Thymus (tissue), 11 donors: ENCODE results near the gene LBH. TPM values are rescaled to one million over a fixed set of nuclear protein-coding genes. Genes with fewer than 3 reads are reported as not detected.

Experiments used
- DNase-seq, 9 donors: peaks; one replicate each; pipeline ENCODE4 v3.0.0-alpha.2; 2013; ENCODE audit warnings: low spot score in 9 of 9, low read depth in 6 of 9, missing footprints in 1 of 9
- H3K27ac ChIP-seq, 2 donors: one replicate each; pipeline ENCODE4 v1.5.1; 2013; ENCODE audit warnings: control low read depth in 1 of 2, low read depth in 1 of 2, low read length in 1 of 2, mild to moderate bottlenecking in 1 of 2, moderate library complexity in 1 of 2
- H3K27me3 ChIP-seq, 2 donors: one replicate each; pipeline ENCODE4 v1.5.1; 2013; ENCODE audit warnings: low read length in 1 of 2; ENCODE audit not compliant: control insufficient read depth in 2 of 2, insufficient read depth in 1 of 2
- H3K36me3 ChIP-seq, 2 donors: one replicate each; pipeline ENCODE4 v1.5.1; 2013; ENCODE audit warnings: low read length in 1 of 2, mild to moderate bottlenecking in 1 of 2, moderate library complexity in 1 of 2; ENCODE audit not compliant: control insufficient read depth in 2 of 2, insufficient read depth in 2 of 2
- H3K4me1 ChIP-seq, 2 donors: one replicate each; pipeline ENCODE4 v1.5.1; 2013; ENCODE audit warnings: low read length in 2 of 2; ENCODE audit not compliant: control insufficient read depth in 2 of 2, insufficient read depth in 2 of 2
- H3K4me3 ChIP-seq, 2 donors: one replicate each; pipeline ENCODE4 v1.5.1; 2013; ENCODE audit warnings: low read length in 2 of 2, control low read depth in 1 of 2, mild to moderate bottlenecking in 1 of 2
- H3K9me3 ChIP-seq, 2 donors: one replicate each; pipeline ENCODE4 v1.5.1; 2013; ENCODE audit warnings: low read length in 1 of 2, mild to moderate bottlenecking in 1 of 2; ENCODE audit not compliant: control insufficient read depth in 2 of 2, insufficient read depth in 1 of 2
- WGBS: extraction: QIAGEN DNeasy Blood & Tissue Kit; methylation state at CpG from one replicate; pipeline ENCODE4 v1.1.7; 2013; 5-methylcytosine and 5-hydroxymethylcytosine counted together
- polyA plus RNA-seq: library from polyadenylated mRNA; stranded (reverse); fragments of 200-250 nt; gene quantifications from one replicate; pipeline ENCODE4 v1.2.3, GENCODE V29; 2013
- total RNA-seq: library from RNA; stranded (reverse); fragments of 120-200 nt; gene quantifications from one replicate; pipeline ENCODE4 v1.2.4, GENCODE V29; 2013
- donor health status: healthy.

Gene LBH
- total and polyA plus RNA-seq, 2 donors, result 88.9 to 149 TPM

DNA sequence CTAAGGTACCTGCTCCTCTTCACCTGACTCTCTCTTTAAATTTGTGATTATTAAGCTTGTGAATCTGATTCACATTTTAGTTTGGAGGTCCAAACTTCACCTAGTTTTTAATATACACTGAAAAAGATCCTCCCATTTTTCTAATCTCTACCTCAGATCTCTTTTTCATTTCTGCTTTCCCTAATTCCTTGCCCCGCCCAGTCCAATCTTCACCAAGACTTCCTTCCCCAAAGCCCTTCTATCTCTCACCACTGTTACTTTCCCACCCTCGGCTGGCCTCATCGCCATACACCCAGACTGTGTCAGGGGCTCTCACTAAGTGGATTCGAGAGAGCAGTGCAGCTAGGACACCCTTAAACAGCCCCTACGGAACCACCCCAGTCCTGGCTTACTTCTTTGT is 40.0 kb downstream of the LBH start:
- no peaks in the 10 kb centered on the region for H3K27me3 ChIP-seq
- DNase-seq, result no peak
- H3K4me3 ChIP-seq, result no peak overlapping the region
- no peaks in the 10 kb centered on the region for H3K36me3 ChIP-seq
- H3K27ac ChIP-seq, result no peak overlapping the region
- H3K9me3 ChIP-seq, result no peaks in the 10 kb centered on the region
- 83% methylated on average over 5 of the region's 5 CpGs for WGBS
- peaks cover 16 to 42% of the 10 kb centered on the region in 2 donors for H3K4me1 ChIP-seq

DNA sequence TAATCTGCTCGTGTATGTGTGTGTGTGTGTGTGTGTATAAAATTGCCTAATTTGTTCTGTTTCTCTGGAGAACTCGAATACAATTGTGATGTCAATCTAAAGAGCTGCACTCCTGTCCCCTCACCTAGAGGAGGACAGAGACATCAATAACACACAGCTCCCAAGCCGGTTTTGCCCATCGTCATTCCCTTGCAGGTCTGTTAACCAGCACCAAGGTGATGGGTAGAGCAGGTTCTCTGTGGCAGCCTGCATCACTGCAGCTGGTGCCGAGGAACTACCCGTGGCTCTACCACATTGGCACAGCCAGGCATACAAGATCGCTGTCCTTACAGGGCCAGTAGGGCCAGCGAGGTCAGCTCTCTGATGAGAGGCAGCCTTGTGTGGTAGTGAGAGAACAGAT is 41.0 kb downstream of the LBH start:
- H3K9me3 ChIP-seq, result no peaks in the 10 kb centered on the region
- H3K4me3 ChIP-seq, result no peak overlapping the region
- H3K4me1 ChIP-seq, result peaks cover 8 to 34% of the 10 kb centered on the region in 2 donors
- DNase-seq, result no peak
- no peak overlapping the region for H3K27ac ChIP-seq
- H3K36me3 ChIP-seq, result no peaks in the 10 kb centered on the region
- WGBS, result 97% methylated on average over 8 of the region's 8 CpGs
- no peaks in the 10 kb centered on the region for H3K27me3 ChIP-seq

DNA sequence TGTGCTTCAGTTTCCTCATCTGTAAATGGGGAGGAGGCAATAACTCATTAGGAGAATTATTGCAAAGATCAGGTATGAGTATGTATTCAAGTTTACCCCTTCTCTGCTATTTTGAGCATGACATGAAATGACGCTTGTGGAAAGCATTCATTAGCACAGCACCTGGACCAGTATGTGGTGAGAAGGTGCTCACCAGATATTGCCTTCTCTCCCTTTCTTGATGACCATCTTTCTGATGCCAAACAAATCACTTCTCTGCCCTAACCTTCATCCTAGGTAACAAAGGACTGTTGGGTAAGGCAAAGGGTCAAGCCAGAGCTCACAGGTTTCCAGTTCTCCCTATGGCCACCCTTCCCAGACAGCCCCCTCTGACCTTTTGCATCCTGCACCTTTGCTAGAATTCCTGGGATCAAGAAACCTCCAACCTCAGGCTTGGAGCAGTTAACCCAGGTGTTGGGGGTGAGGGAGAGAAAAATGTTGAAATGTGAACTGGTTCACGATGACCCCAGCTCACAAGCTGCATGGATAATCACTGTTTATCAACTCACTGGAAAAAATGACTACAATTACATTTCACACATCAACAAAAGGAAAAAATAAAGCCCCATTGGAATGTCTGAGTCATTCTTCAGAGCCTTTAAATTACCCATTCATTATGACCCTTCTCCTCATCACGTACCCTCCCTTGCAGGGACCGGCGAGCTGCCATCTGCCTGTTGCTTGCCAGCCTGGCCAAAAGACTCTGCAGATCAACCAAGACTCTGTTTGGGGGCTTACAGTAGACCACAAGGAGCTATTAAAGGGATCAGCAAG is 41.6 kb downstream of the LBH start:
- Histone ChIP-seq H3K27ac (no peak overlapping the region), H3K4me1 (peaks cover 5 to 28% of the 10 kb centered on the region in 2 donors), H3K36me3 (no peaks in the 10 kb centered on the region), H3K9me3 (no peaks in the 10 kb centered on the region), H3K27me3 (no peaks in the 10 kb centered on the region), H3K4me3 (no peak overlapping the region)
- 91% methylated on average over 5 of the region's 5 CpGs for WGBS
- no peak for DNase-seq

DNA sequence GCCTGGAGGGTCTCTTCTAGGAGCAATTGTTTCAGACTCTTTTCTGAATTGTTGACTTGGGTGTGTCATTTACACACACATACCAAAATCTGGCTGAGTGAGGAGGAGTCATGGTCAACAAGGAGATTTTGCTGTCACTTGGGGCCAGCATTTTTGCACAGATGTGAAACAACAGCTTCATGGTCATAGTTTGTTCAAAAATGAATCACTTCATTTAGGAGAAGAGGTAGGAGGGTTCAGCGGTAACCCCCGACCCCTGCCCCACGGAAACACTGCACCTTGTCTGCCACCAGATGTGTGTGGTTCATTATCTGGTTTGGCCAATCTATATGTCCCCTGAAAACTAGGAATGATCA is 42.2 kb downstream of the LBH start:
- no peak overlapping the region for H3K4me3 ChIP-seq
- H3K4me1 ChIP-seq, result peaks cover 2 to 24% of the 10 kb centered on the region in 2 donors
- no peak for DNase-seq
- H3K27me3 ChIP-seq, result no peaks in the 10 kb centered on the region
- no peaks in the 10 kb centered on the region for H3K36me3 ChIP-seq
- H3K27ac ChIP-seq, result no peak overlapping the region
- WGBS, result 97% methylated on average over 3 of the region's 3 CpGs
- H3K9me3 ChIP-seq, result no peaks in the 10 kb centered on the region

DNA sequence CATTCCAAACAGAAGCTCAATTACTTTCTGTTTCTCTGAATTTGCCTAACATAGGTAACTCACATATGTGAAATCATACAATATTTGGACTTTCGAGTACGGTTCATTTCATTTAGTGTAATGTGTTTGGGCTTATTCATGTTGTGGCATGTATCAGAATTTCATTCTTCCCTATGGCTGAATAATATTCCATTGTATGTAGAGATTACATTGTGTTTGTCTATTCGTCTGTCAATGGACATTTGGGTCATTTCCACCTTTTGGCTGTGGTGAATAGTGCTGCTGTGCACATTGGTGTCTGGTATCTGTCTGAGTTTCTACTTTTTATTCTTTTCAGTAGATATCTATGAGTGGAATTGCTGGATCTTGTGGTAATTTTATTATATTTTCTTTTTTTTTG is 43.9 kb downstream of the LBH start:
- H3K4me1 ChIP-seq, result peaks cover 2 to 19% of the 10 kb centered on the region in 2 donors
- H3K27ac ChIP-seq, result no peak overlapping the region
- H3K9me3 ChIP-seq, result no peaks in the 10 kb centered on the region
- no peaks in the 10 kb centered on the region for H3K36me3 ChIP-seq
- no peaks in the 10 kb centered on the region for H3K27me3 ChIP-seq
- H3K4me3 ChIP-seq, result no peak overlapping the region
- WGBS, result 94% methylated on average over 3 of the region's 3 CpGs
- DNase-seq, result no peak

DNA sequence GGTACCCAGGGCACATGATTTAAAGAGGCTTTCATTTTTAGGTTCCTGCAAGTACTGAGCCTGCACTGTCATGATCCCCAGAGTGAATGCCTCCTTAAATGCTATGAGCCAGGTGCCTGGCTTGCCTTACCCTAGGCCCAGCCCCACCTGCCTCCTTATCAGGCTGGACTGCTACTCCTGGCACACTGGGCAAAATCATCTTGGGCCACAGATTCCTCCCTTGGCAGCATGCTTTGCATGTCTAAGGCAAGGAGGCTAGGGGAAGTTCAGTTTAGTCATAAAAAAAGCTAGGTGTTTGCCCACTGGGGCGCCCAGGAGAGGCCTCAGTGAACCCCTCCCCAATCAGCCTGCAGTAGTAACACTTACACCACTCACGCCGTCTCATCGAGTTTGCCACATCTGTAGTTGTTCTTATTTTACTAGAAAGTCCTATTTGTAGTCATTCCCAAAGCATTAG is 45.1 kb downstream of the LBH start:
- Histone ChIP-seq H3K36me3 (no peaks in the 10 kb centered on the region), H3K4me3 (no peak overlapping the region), H3K27me3 (no peaks in the 10 kb centered on the region), H3K9me3 (no peaks in the 10 kb centered on the region), H3K27ac (no peak overlapping the region), H3K4me1 (peaks cover 2 to 11% of the 10 kb centered on the region in 2 donors)
- 95% methylated on average over 4 of the region's 4 CpGs for WGBS
- DNase-seq, result no peak

DNA sequence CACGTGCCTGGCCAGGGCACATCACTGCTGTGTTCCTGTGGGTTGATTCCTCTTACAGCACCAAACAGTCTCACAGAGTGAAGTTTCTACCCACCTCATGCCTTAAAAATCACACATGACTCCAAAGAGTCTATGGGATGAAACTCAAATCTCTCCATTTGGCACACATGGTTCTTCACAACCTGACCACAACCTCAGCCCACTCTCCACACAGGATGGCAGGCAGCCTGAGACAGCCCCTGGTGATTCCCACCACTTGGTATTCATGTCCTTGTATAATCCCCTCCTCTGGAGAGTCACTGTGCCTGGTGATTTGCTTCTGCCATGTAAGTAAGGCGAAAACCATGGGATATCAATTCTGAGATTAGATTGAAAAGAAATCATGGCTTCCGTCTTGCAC is 46.2 kb downstream of the LBH start:
- H3K36me3 ChIP-seq, result no peaks in the 10 kb centered on the region
- H3K9me3 ChIP-seq, result no peaks in the 10 kb centered on the region
- no peak overlapping the region for H3K27ac ChIP-seq
- 97% methylated on average over 3 of the region's 3 CpGs for WGBS
- peaks cover 2 to 8% of the 10 kb centered on the region in 2 donors for H3K4me1 ChIP-seq
- no peak overlapping the region for H3K4me3 ChIP-seq
- DNase-seq, result no peak
- H3K27me3 ChIP-seq, result no peaks in the 10 kb centered on the region

DNA sequence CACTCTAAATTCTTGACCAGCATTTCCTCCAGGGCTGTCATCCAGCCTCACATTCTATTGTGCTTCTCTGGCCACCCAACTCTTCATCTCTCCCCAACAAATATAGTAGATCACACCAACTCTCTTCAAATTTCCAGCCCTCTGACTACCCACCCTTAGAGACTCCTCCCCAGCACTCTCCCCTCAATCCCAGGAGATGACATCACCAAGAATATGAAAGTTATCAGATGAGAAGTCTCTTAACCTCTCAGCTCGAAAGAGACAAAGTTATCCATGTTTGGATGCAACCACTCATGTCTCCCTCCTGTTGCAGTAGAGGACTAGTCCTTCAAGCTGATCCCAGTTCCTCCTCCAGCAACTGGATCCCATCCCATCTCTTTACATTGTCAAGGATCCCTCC is 47.1 kb downstream of the LBH start:
- peaks cover 2 to 8% of the 10 kb centered on the region in 2 donors for H3K4me1 ChIP-seq
- H3K4me3 ChIP-seq, result no peak overlapping the region
- no peak for DNase-seq
- no peaks in the 10 kb centered on the region for H3K36me3 ChIP-seq
- WGBS, result 93% methylated on average over 1 of the region's 1 CpG
- H3K27me3 ChIP-seq, result no peaks in the 10 kb centered on the region
- H3K27ac ChIP-seq, result no peak overlapping the region
- H3K9me3 ChIP-seq, result no peaks in the 10 kb centered on the region

DNA sequence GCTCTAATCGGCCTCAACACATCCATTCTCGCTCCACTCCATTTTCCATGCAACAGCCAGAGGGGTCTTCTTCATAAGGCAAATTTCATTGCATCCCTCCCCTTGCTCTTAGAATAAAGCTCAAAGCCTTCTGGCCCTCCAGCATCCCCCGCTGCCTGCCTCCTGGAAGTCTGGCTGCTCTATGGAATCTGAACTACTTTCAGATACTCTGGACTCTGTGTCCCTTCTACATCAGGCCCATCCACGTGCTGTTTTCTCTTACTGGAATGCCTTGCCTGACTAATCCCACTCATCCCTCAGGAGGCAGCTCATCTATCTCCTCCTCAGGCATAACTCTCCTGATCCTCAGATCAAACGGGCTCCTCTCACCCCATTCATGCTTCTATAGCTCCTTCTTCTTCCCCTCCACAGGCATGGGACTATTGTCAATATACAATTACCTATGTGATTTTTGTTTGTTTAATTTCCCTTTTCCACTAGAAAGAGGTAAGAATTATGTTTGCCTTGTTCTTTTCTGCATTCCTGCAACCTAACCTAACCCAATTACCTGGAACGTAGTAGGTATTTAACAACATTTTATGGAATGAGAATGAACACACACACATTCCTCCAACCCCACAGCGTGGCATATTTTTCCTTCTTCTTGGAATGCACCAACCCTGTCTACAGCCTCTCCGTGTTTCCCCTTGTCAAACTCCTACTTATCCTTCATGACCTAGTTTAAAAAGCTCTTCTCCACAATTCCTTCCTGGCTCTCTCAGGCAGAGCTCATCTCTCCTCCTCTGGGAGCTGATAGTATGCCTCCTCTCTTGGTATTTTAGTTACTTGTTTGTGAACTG is 49.5 kb downstream of the LBH start:
- H3K27ac ChIP-seq, result no peak overlapping the region
- H3K9me3 ChIP-seq, result no peaks in the 10 kb centered on the region
- H3K36me3 ChIP-seq, result no peaks in the 10 kb centered on the region
- no peak overlapping the region for H3K4me3 ChIP-seq
- 96% methylated on average over 8 of the region's 8 CpGs for WGBS
- peaks cover 0 to 8% of the 10 kb centered on the region in 2 donors for H3K4me1 ChIP-seq
- no peak for DNase-seq
- no peaks in the 10 kb centered on the region for H3K27me3 ChIP-seq
